NT2/D1 (cell line): ENCODE measurements around the gene OR2T6.

Experiments
- DNase-seq: peaks from one replicate; pipeline ENCODE4 v3.0.0-alpha.2; 2011; ENCODE audit warnings: low read depth, low spot score
- H3K27me3 ChIP-seq: 2 replicates; pipeline ENCODE4 v1.6.0; 2011; ENCODE audit warnings: mild to moderate bottlenecking; ENCODE audit not compliant: insufficient read length, insufficient read depth
- H3K36me3 ChIP-seq: 2 replicates; pipeline ENCODE4 v1.6.1; 2011; ENCODE audit warnings: mild to moderate bottlenecking, low read length, mixed read lengths; ENCODE audit not compliant: insufficient read depth, insufficient read length
- H3K4me1 ChIP-seq: 2 replicates; pipeline ENCODE4 v1.5.1; 2011; ENCODE audit not compliant: insufficient read depth, insufficient read length
- H3K4me3 ChIP-seq: 2 replicates; pipeline ENCODE4 v1.5.1; 2011; ENCODE audit warnings: low read depth; ENCODE audit not compliant: insufficient read length
- H3K9ac ChIP-seq: 2 replicates; pipeline ENCODE4 v1.6.0; 2011; ENCODE audit warnings: low read depth; ENCODE audit not compliant: insufficient read length
- H3K9me3 ChIP-seq: 2 replicates; pipeline ENCODE4 v1.5.1; 2011; ENCODE audit warnings: mild to moderate bottlenecking, low read length; ENCODE audit not compliant: insufficient read depth
- SUZ12 ChIP-seq: IDR thresholded peaks from 2 replicates; pipeline ENCODE4 v1.6.1; 2011; ENCODE audit not compliant: insufficient read length, insufficient read depth; ENCODE audit errors: extremely low read depth
- YY1 ChIP-seq: IDR thresholded peaks from 2 replicates; pipeline ENCODE4 v1.6.1; 2011; ENCODE audit not compliant: insufficient read length, insufficient read depth
- ZNF274 ChIP-seq: IDR thresholded peaks from 2 replicates; pipeline ENCODE4 v1.6.1; 2011; ENCODE audit warnings: mild to moderate bottlenecking, low read depth, low read length

The OR2T6 gene

GRCh38 chr1:248375446-248375845 is at the start of gene OR2T6:
Gene OR2T6 (plus strand): TSS chr1:248375746. CDS start chr1:248387609, 11,863 bp downstream.
- H3K36me3 ChIP-seq = no peaks in the 10 kb centered on the region
- no peaks in the 10 kb centered on the region for H3K9me3 ChIP-seq
- no peak for DNase-seq
- no peak for TF ChIP-seq SUZ12
- TF ChIP-seq ZNF274 = no peak
- no peak for TF ChIP-seq YY1
- H3K4me3 ChIP-seq = no peak within 1 kb of the TSS
- H3K4me1 ChIP-seq = no peaks in the 10 kb centered on the region
- no peaks in the 10 kb centered on the region for H3K27me3 ChIP-seq
- no peak within 1 kb of the TSS for H3K9ac ChIP-seq

- Histone ChIP-seq H3K4me1 (no peaks in the 10 kb centered on the region), H3K4me3 (no peak overlapping the region), H3K36me3 (no peaks in the 10 kb centered on the region), H3K9ac (no peak overlapping the region), H3K9me3 (no peaks in the 10 kb centered on the region), H3K27me3 (no peaks in the 10 kb centered on the region)
- DNase-seq = no peak
- TF ChIP-seq ZNF274 (no peak), SUZ12 (no peak), YY1 (no peak)
Observed at GRCh38 chr1:248343451-248343850, 32.1 kb upstream of the OR2T6 start.

- no peak for DNase-seq
- no peaks in the 10 kb centered on the region for H3K36me3 ChIP-seq
- H3K9me3 ChIP-seq = no peaks in the 10 kb centered on the region
- TF ChIP-seq YY1 = no peak
- no peaks in the 10 kb centered on the region for H3K4me1 ChIP-seq
- no peak within 1 kb of the TSS for H3K4me3 ChIP-seq
- no peaks in the 10 kb centered on the region for H3K27me3 ChIP-seq
- H3K9ac ChIP-seq = no peak within 1 kb of the TSS
Observed at GRCh38 chr1:248348475-248348874, 27.1 kb upstream of the OR2T6 start, which contains the start of gene OR14C36. Gene OR14C36 (plus strand): TSS chr1:248348775. CDS start chr1:248348775, 0 bp downstream.

GRCh38 chr1:248359415-248359814 is 16.1 kb upstream of the OR2T6 start:
- no peak overlapping the region for H3K9ac ChIP-seq
- no peaks in the 10 kb centered on the region for H3K36me3 ChIP-seq
- no peaks in the 10 kb centered on the region for H3K9me3 ChIP-seq
- H3K4me1 ChIP-seq = no peaks in the 10 kb centered on the region
- TF ChIP-seq ZNF274 = no peak
- no peak for TF ChIP-seq YY1
- TF ChIP-seq SUZ12 = no peak
- no peak overlapping the region for H3K4me3 ChIP-seq
- no peak for DNase-seq
- no peaks in the 10 kb centered on the region for H3K27me3 ChIP-seq

GRCh38 chr1:248361121-248361715 is 14.3 kb upstream of the OR2T6 start, which contains the start of gene OR2T4:
Gene OR2T4 (plus strand): TSS chr1:248361665. CDS start chr1:248361665, 0 bp downstream.
- TF ChIP-seq YY1 = no peak
- no peak for TF ChIP-seq SUZ12
- no peak for TF ChIP-seq ZNF274
- Histone ChIP-seq H3K9ac (no peak within 1 kb of the TSS), H3K9me3 (no peaks in the 10 kb centered on the region), H3K4me1 (no peaks in the 10 kb centered on the region), H3K4me3 (no peak within 1 kb of the TSS), H3K36me3 (no peaks in the 10 kb centered on the region), H3K27me3 (no peaks in the 10 kb centered on the region)
- no peak for DNase-seq

- Histone ChIP-seq H3K4me3 (no peak overlapping the region), H3K27me3 (no peaks in the 10 kb centered on the region), H3K4me1 (no peaks in the 10 kb centered on the region), H3K9me3 (no peaks in the 10 kb centered on the region), H3K9ac (no peak overlapping the region), H3K36me3 (no peaks in the 10 kb centered on the region)
- TF ChIP-seq ZNF274 (no peak), YY1 (no peak), SUZ12 (no peak)
- no peak for DNase-seq
Observed at GRCh38 chr1:248366609-248367008, 8.9 kb upstream of the OR2T6 start.

- Histone ChIP-seq H3K9ac (no peak overlapping the region), H3K27me3 (no peaks in the 10 kb centered on the region), H3K9me3 (no peaks in the 10 kb centered on the region), H3K4me3 (no peak overlapping the region), H3K36me3 (no peaks in the 10 kb centered on the region), H3K4me1 (no peaks in the 10 kb centered on the region)
- TF ChIP-seq SUZ12 (no peak), ZNF274 (no peak), YY1 (no peak)
- DNase-seq = no peak
Observed at GRCh38 chr1:248372394-248372793, 3.2 kb upstream of the OR2T6 start.
